HEK293 (cell line): Measurements from ENCODE around the gene DSC2.

Source experiments
- CTCF ChIA-PET: fragments of 350-600 bp; formaldehyde crosslinking; extraction: SDS; loops from one replicate; lab custom pipeline; 2021; ENCODE audit warnings: antibody characterized with exemption; lab: Yijun Ruan, JAX
- POLR2A ChIA-PET: fragments of 300-600 bp; formaldehyde crosslinking; extraction: SDS; loops from one replicate; lab custom pipeline; 2020; ENCODE audit warnings: antibody characterized with exemption, inconsistent platforms; lab: Yijun Ruan, JAX
- H3K27ac ChIP-seq: fragments of 200-500 bp; sonication (Bioruptor generic); 2 replicates; pipeline ENCODE4 v1.5.1; 2014; ENCODE audit warnings: low read depth, low read length, control low read depth, inconsistent platforms; ENCODE audit errors: extremely low read depth
- H3K36me3 ChIP-seq, 2 experiments: fragments of 200-500 bp in 1 of 2; sonication (Bioruptor generic) in 1 of 2; 1 replicate in 1 of 2; 2 replicates in 1 of 2; pipeline ENCODE4 v1.5.1; 2014 to 2017; ENCODE audit warnings: inconsistent platforms in 2 of 2, low read length in 2 of 2; ENCODE audit not compliant: control insufficient read depth in 2 of 2, insufficient read depth in 1 of 2
- H3K4me1 ChIP-seq: fragments of 200-500 bp; sonication (Bioruptor generic); 2 replicates; pipeline ENCODE4 v1.5.1; 2014; ENCODE audit warnings: mild to moderate bottlenecking, low read length, inconsistent platforms; ENCODE audit not compliant: control insufficient read depth, insufficient read depth
- H3K4me3 ChIP-seq: 2 replicates; pipeline ENCODE4 v1.5.1; 2011; ENCODE audit warnings: low read depth, mild to moderate bottlenecking, control low read depth, low read length, moderate library complexity
- H3K9me3 ChIP-seq: fragments of 200-500 bp; sonication (Bioruptor generic); 2 replicates; pipeline ENCODE4 v1.5.1; 2014; ENCODE audit warnings: low read depth, low read length, inconsistent platforms; ENCODE audit not compliant: control insufficient read depth, insufficient read depth
- HOXD13 ChIP-seq: sonication (generic); formaldehyde crosslinking; IDR thresholded peaks from 2 replicates; pipeline ENCODE4 v1.8.0; 2022; ENCODE audit warnings: missing genetic modification reagents, borderline replicate concordance
- KLF9 ChIP-seq: fragments of 450-650 bp; formaldehyde crosslinking; IDR thresholded peaks from 2 replicates; pipeline ENCODE4 v1.5.1; 2016; ENCODE audit warnings: missing biosample characterization, missing genetic modification characterization, low read depth
- RBAK ChIP-seq: fragments of 450-650 bp; formaldehyde crosslinking; IDR thresholded peaks from 2 replicates; pipeline ENCODE4 v1.5.1; 2016; ENCODE audit warnings: missing biosample characterization, missing genetic modification characterization
- ZNF366 ChIP-seq: fragments of 450-650 bp; formaldehyde crosslinking; conservative IDR thresholded peaks from 2 replicates; pipeline ENCODE4 v1.5.1; 2016; ENCODE audit warnings: missing biosample characterization, missing genetic modification characterization
- ZNF473 ChIP-seq: fragments of 450-650 bp; formaldehyde crosslinking; IDR thresholded peaks from 2 replicates; pipeline ENCODE4 v1.5.1; 2017; ENCODE audit warnings: missing biosample characterization, missing genetic modification characterization
- ZNF529 ChIP-seq: fragments of 450-650 bp; formaldehyde crosslinking; IDR thresholded peaks from 2 replicates; pipeline ENCODE4 v1.5.1; 2017; ENCODE audit warnings: missing genetic modification characterization, missing biosample characterization; ENCODE audit not compliant: insufficient replicate concordance
- ZNF549 ChIP-seq: fragments of 450-650 bp; IDR thresholded peaks from 2 replicates; pipeline ENCODE4 v1.5.1; 2018; ENCODE audit warnings: missing biosample characterization, missing genetic modification characterization, mild to moderate bottlenecking, inconsistent platforms, moderate library complexity
- ZNF560 ChIP-seq: fragments of 450-650 bp; formaldehyde crosslinking; IDR thresholded peaks from 2 replicates; pipeline ENCODE4 v1.5.1; 2017; ENCODE audit warnings: missing biosample characterization, missing genetic modification characterization, borderline replicate concordance
- ZNF600 ChIP-seq: fragments of 450-650 bp; formaldehyde crosslinking; IDR thresholded peaks from 2 replicates; pipeline ENCODE4 v1.5.1; 2016; ENCODE audit warnings: missing biosample characterization, missing genetic modification characterization
- TF ChIP-seq, protein P1 (sequence below): fragments of 450-650 bp; formaldehyde crosslinking; IDR thresholded peaks from 2 replicates; pipeline ENCODE4 v1.5.1; 2016; ENCODE audit warnings: missing biosample characterization, missing genetic modification characterization
- TF ChIP-seq, protein P2 (sequence below): fragments of 450-650 bp; formaldehyde crosslinking; IDR thresholded peaks from 2 replicates; pipeline ENCODE4 v1.5.1; 2017; ENCODE audit warnings: missing biosample characterization, missing genetic modification characterization

Gene DSC2

DNA sequence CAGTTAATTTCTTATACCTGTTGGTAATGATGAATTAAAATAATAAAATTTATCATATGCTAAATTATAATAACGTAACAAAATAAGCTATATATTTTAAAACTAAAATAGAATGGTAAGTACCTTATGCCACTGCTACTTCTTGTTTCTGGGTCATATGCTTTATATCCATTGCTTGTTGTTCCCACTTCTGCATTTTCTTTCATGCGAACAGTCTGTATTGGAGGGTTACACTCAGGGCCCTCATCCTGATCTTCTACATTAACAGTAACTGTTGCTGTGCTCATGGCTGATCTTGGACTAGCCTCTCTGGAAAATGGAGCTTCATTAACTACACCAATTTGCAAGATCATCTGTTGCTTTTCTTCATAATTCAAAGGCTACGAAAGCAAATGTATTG is 22.2 kb downstream of the DSC2 start:
- H3K36me3 ChIP-seq = peaks cover 0 to 73% of the 10 kb centered on the region in 2 experiments; a peak in 1 of 3 replicates
- ChIA-PET CTCF (interaction anchor here (0.6 to 0.8 kb wide), 2 partner anchors 12 to 33 kb away, joined by 3 to 4 read pairs; no protein-coding TSS in a partner anchor), POLR2A (no interaction called here)
- no peaks in the 10 kb centered on the region for H3K9me3 ChIP-seq
- no peak for TF ChIP-seq ZNF366 (tag by site-specific recombination)
- H3K4me1 ChIP-seq = no peaks in the 10 kb centered on the region
- H3K4me3 ChIP-seq = no peak overlapping the region
- no peak overlapping the region for H3K27ac ChIP-seq

DNA sequence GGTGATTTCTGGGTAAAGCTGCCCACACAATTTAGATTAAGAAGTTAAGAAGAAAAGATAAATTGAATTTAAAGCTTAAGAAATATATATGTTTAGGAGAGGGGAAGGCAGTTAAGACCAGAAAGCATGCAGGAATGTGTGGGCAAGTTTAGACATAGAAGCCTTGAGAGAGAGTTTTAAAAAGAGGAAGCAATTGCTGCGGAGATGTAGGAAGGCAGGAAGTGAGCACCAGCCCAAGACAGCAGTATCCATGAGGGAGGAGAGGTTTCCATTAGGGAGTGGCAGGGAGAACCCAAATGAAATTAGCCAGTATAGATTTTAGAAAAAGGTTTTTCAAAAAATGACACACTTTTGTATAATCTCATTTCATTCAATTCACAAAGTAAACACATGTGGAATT is 24.3 kb downstream of the DSC2 start:
- H3K27ac ChIP-seq = no peak overlapping the region
- ChIA-PET CTCF (no interaction called here), POLR2A (no interaction called here)
- H3K36me3 ChIP-seq = peaks cover 0 to 75% of the 10 kb centered on the region in 2 experiments; a peak in 1 of 3 replicates
- H3K9me3 ChIP-seq = no peaks in the 10 kb centered on the region
- TF ChIP-seq, protein P1, sequence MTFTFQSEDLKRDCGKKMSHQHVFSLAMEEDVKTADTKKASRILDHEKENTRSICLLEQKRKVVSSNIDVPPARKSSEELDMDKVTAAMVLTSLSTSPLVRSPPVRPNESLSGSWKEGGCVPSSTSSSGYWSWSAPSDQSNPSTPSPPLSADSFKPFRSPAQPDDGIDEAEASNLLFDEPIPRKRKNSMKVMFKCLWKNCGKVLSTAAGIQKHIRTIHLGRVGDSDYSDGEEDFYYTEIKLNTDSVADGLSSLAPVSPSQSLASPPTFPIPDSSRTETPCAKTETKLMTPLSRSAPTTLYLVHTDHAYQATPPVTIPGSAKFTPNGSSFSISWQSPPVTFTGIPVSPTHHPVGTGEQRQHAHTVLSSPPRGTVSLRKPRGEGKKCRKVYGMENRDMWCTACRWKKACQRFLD (tag by site-specific recombination) = no peak
- TF ChIP-seq ZNF549 (tag by site-specific recombination) = no peak
- H3K4me3 ChIP-seq = no peak overlapping the region
- no peaks in the 10 kb centered on the region for H3K4me1 ChIP-seq

DNA sequence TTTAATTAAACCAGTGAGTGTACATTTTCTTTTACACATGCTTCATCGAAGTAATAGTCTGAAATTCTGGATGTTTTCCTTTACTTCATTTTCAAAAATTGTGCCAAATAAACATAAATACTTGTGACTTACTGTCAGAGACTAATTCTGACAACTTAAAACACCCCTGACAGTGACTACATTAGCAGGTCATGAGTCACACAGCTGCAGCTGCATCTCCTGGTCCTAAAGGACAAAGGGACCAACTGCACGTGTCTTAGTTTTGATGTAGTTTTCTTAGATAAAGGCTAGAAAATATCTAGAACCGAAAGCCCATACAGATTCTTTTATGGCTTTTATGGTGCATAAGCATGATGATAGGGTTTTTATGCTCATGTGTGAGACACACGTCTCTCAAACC is 30.0 kb downstream of the DSC2 start:
- Histone ChIP-seq H3K4me1 (no peaks in the 10 kb centered on the region), H3K27ac (no peak overlapping the region), H3K36me3 (peaks cover 0 to 72% of the 10 kb centered on the region in 2 experiments), H3K9me3 (no peaks in the 10 kb centered on the region), H3K4me3 (no peak overlapping the region)
- TF ChIP-seq ZNF600 (tag by site-specific recombination) (no peak), ZNF473 (tag by site-specific recombination) (no peak), ZNF529 (tag by site-specific recombination) (no peak), KLF9 (tag by site-specific recombination) (no peak)
- CTCF ChIA-PET = no interaction called here
- POLR2A ChIA-PET = no interaction called here

DNA sequence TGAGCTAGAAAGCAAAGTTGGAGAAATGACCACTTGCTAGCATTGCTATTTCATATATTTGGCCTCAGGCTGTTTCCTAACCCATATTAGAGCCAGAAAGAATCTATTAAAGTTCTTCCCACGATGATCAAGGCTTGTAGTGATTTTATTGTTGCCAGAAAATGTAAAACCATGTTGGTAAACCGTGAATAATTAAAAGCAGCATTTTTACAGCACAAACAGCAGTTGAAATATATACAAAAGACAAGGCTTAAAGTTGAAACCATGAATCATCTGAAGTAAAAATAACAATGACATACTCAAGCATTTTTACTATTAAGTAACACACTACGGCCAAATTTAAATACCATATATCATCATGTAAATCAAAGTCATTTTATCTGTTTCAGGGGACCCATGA is 32.0 kb downstream of the DSC2 start:
- Histone ChIP-seq H3K4me3 (no peak overlapping the region), H3K27ac (no peak overlapping the region), H3K36me3 (peaks cover 0 to 69% of the 10 kb centered on the region in 2 experiments), H3K4me1 (no peaks in the 10 kb centered on the region), H3K9me3 (no peaks in the 10 kb centered on the region)
- POLR2A ChIA-PET = no interaction called here
- TF ChIP-seq, protein P2, sequence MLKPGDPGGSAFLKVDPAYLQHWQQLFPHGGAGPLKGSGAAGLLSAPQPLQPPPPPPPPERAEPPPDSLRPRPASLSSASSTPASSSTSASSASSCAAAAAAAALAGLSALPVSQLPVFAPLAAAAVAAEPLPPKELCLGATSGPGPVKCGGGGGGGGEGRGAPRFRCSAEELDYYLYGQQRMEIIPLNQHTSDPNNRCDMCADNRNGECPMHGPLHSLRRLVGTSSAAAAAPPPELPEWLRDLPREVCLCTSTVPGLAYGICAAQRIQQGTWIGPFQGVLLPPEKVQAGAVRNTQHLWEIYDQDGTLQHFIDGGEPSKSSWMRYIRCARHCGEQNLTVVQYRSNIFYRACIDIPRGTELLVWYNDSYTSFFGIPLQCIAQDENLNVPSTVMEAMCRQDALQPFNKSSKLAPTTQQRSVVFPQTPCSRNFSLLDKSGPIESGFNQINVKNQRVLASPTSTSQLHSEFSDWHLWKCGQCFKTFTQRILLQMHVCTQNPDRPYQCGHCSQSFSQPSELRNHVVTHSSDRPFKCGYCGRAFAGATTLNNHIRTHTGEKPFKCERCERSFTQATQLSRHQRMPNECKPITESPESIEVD (tag by site-specific recombination) = peak; percentile 31; the same call in 1 of the 2 replicates
- TF ChIP-seq ZNF560 (tag by site-specific recombination) (no peak), RBAK (tag by site-specific recombination) (no peak), HOXD13 (CRISPR knock-in tag) (no peak)
- TF ChIP-seq, protein P1 (tag by site-specific recombination) = no peak
- CTCF ChIA-PET = no interaction called here
